ENCODE data around the gene CCDC51. TPM values are rescaled to one million over a fixed set of nuclear protein-coding genes. Genes with fewer than 3 reads are reported as not detected.

Gene CCDC51
- total RNA-seq, 1 experiment from 2014 or later = 29.3 TPM

DNA sequence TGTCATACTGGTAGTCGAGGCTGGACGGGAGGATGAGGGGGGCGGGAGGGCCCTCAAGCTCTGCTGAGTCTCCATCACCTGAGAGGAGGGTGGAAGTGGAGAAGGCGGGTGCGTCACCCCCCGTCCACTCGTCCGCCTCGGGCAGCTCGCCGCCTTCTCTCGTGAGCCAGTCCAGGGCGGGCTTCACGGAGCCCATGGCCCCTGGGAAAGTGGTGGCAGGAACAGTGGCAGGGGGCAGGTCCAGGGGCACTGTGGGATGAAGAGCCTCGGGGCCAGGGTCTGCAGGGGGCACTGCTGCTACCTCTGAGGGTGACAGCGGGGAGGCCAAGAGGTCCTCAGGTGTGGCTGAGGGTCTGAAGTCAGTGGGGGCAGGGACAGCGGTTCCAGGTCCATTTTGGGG lies 20.3 kb downstream of the CCDC51 start:
- Histone ChIP-seq H3K4me2 (ENCODE audit: low read length) (no peak overlapping the region), H3K27me3 (ENCODE audit: insufficient read depth, low read length) (no peaks in the 10 kb centered on the region), H4K20me1 (ENCODE audit: insufficient read depth) (no peaks in the 10 kb centered on the region), H3K36me3 (ENCODE audit: control insufficient read depth in 1 of 2, insufficient read depth in 2 of 2, low read length in 2 of 2) (no peaks in the 10 kb centered on the region; a peak in 1 of 4 replicates), H3K79me2 (ENCODE audit: insufficient read depth, low read length) (no peaks in the 10 kb centered on the region), H3K9me3 (ENCODE audit: control insufficient read depth in 1 of 2, insufficient read depth in 1 of 2, low read depth in 1 of 2, low read length in 2 of 2) (no peaks in the 10 kb centered on the region), H3K27ac (ENCODE audit: low read depth, low read length) (no peak overlapping the region), H3K9me2 (ENCODE audit: insufficient read depth) (no peaks in the 10 kb centered on the region), H3K4me1 (ENCODE audit: control insufficient read depth in 1 of 2, insufficient read depth in 2 of 2, low read length in 2 of 2) (no peaks in the 10 kb centered on the region), H3K9ac (ENCODE audit: low read length) (no peak overlapping the region), H2AFZ (ENCODE audit: low read depth, low read length, poor library complexity, severe bottlenecking) (no peak overlapping the region), H3K4me3 (replicated peaks in 1 of 2; ENCODE audit: low read depth in 1 of 2, low read length in 2 of 2) (no peak overlapping the region)
- no peak for ATAC-seq
- POLR2A ChIA-PET = no interaction called here
- RAD21 ChIA-PET (ENCODE audit: low non-redundant PET in 1 of 2, low total read pairs in 2 of 2, uncharacterized antibody in 2 of 2, unreplicated experiment in 2 of 2) = no interaction called here
- intact Hi-C loops (cut with micrococcal nuclease) = no loop called here
- DNase-seq (ENCODE audit: low read depth, low spot score) = no peak
- CTCF ChIA-PET = interaction anchor here (0.7 kb wide), 1 partner anchor 17 kb away, joined by 3 read pairs; no protein-coding TSS in a partner anchor
- BruUV-seq (replicated peaks) = no TSS peak
- TF ChIP-seq POLR2AphosphoS5 (IDR thresholded peaks at IDR 0.05; ENCODE audit: low read depth, low read length) (no peak), POLR2A (IDR thresholded peaks at IDR 0.05; ENCODE audit: borderline replicate concordance, extremely low read depth, insufficient read depth, insufficient read length) (no peak), YY1 (IDR thresholded peaks at IDR 0.05; ENCODE audit: extremely low read depth, insufficient replicate concordance, low read depth, low read length) (no peak), ZNF274 (IDR thresholded peaks at IDR 0.05; ENCODE audit: low read depth, low read length) (no peak), SP1 (IDR thresholded peaks at IDR 0.05; ENCODE audit: low read depth) (no peak)

DNA sequence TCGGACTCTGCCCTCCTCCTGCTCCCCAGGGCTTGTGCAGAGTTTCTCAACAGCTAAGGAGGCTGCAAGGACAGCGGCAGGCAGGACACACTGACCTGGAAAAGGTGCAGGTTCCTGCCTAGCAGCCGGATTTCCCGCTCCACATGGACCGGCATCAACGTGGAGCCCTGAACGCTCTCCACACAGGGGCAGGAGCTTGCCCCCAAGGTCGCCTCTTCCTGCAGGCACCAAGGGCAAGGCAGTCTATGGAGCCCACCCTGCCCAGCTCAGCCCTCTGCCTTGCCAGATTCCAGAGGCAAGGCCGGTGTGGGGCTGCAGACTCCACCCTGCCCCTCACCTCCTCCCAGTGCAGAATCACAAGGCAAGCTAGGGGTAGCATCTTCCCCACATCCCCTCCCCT lies 20.8 kb downstream of the CCDC51 start:
- no peaks in the 10 kb centered on the region; a peak in 1 of 4 replicates for H3K36me3 ChIP-seq (ENCODE audit: control insufficient read depth in 1 of 2, insufficient read depth in 2 of 2, low read length in 2 of 2)
- intact Hi-C loops (cut with micrococcal nuclease) = no loop called here
- H3K27me3 ChIP-seq (ENCODE audit: insufficient read depth, low read length) = no peaks in the 10 kb centered on the region
- no peak overlapping the region for H3K9ac ChIP-seq (ENCODE audit: low read length)
- H3K4me1 ChIP-seq (ENCODE audit: control insufficient read depth in 1 of 2, insufficient read depth in 2 of 2, low read length in 2 of 2) = no peaks in the 10 kb centered on the region
- ATAC-seq (no peak), DNase-seq (ENCODE audit: low read depth, low spot score) (no peak)
- H2AFZ ChIP-seq (ENCODE audit: low read depth, low read length, poor library complexity, severe bottlenecking) = no peak overlapping the region
- H4K20me1 ChIP-seq (ENCODE audit: insufficient read depth) = no peaks in the 10 kb centered on the region
- ChIA-PET POLR2A (no interaction called here), CTCF (interaction anchor here (0.7 kb wide), 1 partner anchor 17 kb away, joined by 3 read pairs; no protein-coding TSS in a partner anchor), RAD21 (ENCODE audit: low non-redundant PET in 1 of 2, low total read pairs in 2 of 2, uncharacterized antibody in 2 of 2, unreplicated experiment in 2 of 2) (no interaction called here)
- H3K4me3 ChIP-seq (replicated peaks in 1 of 2; ENCODE audit: low read depth in 1 of 2, low read length in 2 of 2) = no peak overlapping the region
- no peaks in the 10 kb centered on the region for H3K9me3 ChIP-seq (ENCODE audit: control insufficient read depth in 1 of 2, insufficient read depth in 1 of 2, low read depth in 1 of 2, low read length in 2 of 2)
- H3K27ac ChIP-seq (ENCODE audit: low read depth, low read length) = no peak overlapping the region
- no peaks in the 10 kb centered on the region for H3K9me2 ChIP-seq (ENCODE audit: insufficient read depth)
- no peaks in the 10 kb centered on the region for H3K79me2 ChIP-seq (ENCODE audit: insufficient read depth, low read length)
- BruUV-seq (replicated peaks) = no TSS peak
- no peak overlapping the region for H3K4me2 ChIP-seq (ENCODE audit: low read length)
- TF ChIP-seq YY1 (IDR thresholded peaks at IDR 0.05; ENCODE audit: extremely low read depth, insufficient replicate concordance, low read depth, low read length) (no peak), CBX3 (IDR thresholded peaks at IDR 0.05; ENCODE audit: low read depth) (no peak), POLR2AphosphoS5 (IDR thresholded peaks at IDR 0.05; ENCODE audit: low read depth, low read length) (no peak), SP1 (IDR thresholded peaks at IDR 0.05; ENCODE audit: low read depth) (no peak), CEBPB (IDR thresholded peaks at IDR 0.05; ENCODE audit: low read depth) (no peak), EZH2 (IDR thresholded peaks at IDR 0.05) (no peak), ZBTB33 (IDR thresholded peaks at IDR 0.05; ENCODE audit: extremely low read depth, insufficient replicate concordance, low read length) (no peak), RAD21 (IDR thresholded peaks at IDR 0.05; ENCODE audit: low read depth) (no peak), ELF1 (IDR thresholded peaks at IDR 0.05; ENCODE audit: borderline replicate concordance, low read depth) (no peak)
- TF ChIP-seq, protein P1, sequence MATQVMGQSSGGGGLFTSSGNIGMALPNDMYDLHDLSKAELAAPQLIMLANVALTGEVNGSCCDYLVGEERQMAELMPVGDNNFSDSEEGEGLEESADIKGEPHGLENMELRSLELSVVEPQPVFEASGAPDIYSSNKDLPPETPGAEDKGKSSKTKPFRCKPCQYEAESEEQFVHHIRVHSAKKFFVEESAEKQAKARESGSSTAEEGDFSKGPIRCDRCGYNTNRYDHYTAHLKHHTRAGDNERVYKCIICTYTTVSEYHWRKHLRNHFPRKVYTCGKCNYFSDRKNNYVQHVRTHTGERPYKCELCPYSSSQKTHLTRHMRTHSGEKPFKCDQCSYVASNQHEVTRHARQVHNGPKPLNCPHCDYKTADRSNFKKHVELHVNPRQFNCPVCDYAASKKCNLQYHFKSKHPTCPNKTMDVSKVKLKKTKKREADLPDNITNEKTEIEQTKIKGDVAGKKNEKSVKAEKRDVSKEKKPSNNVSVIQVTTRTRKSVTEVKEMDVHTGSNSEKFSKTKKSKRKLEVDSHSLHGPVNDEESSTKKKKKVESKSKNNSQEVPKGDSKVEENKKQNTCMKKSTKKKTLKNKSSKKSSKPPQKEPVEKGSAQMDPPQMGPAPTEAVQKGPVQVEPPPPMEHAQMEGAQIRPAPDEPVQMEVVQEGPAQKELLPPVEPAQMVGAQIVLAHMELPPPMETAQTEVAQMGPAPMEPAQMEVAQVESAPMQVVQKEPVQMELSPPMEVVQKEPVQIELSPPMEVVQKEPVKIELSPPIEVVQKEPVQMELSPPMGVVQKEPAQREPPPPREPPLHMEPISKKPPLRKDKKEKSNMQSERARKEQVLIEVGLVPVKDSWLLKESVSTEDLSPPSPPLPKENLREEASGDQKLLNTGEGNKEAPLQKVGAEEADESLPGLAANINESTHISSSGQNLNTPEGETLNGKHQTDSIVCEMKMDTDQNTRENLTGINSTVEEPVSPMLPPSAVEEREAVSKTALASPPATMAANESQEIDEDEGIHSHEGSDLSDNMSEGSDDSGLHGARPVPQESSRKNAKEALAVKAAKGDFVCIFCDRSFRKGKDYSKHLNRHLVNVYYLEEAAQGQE (IDR thresholded peaks at IDR 0.05; ENCODE audit: low read depth) = no peak
